HL-60 (cell line): ENCODE measurements around the gene GPC4.

Experiments used
- DNase-seq, 2 experiments: peaks; one replicate each; pipeline ENCODE4 v3.0.0-alpha.2; 2010 to 2020; ENCODE audit warnings: low read depth in 1 of 2, low spot score in 1 of 2
- H3K27ac ChIP-seq: fragments of 250-450 bp; sonication (Bioruptor Pico); replicated peaks from 2 replicates; pipeline ENCODE4 v1.5.1; 2020; ENCODE audit warnings: mild to moderate bottlenecking, moderate library complexity
- H3K27me3 ChIP-seq: fragments of 250-450 bp; sonication (Bioruptor Pico); 2 replicates; pipeline ENCODE4 v1.5.1; 2021; ENCODE audit warnings: mild to moderate bottlenecking, moderate library complexity; ENCODE audit not compliant: insufficient read depth, poor library complexity, severe bottlenecking
- H3K4me3 ChIP-seq: replicated peaks from 2 replicates; pipeline ENCODE4 v1.5.1; 2011; ENCODE audit warnings: mild to moderate bottlenecking, control low read depth, low read length; ENCODE audit not compliant: insufficient read depth
- CTCF ChIP-seq: IDR thresholded peaks from one replicate; pipeline ENCODE4 v1.5.1; 2011; ENCODE audit warnings: low read length, control low read depth, inconsistent platforms; ENCODE audit not compliant: insufficient read depth
- GABPA ChIP-seq: IDR thresholded peaks from 2 replicates; pipeline ENCODE4 v1.6.1; 2012; ENCODE audit warnings: low read depth
- POLR2AphosphoS5 ChIP-seq: IDR thresholded peaks from 2 replicates; pipeline ENCODE4 v1.6.1; 2012; ENCODE audit warnings: low read depth
- REST ChIP-seq: IDR thresholded peaks from 2 replicates; pipeline ENCODE4 v1.6.1; 2012; ENCODE audit warnings: low read depth; ENCODE audit not compliant: insufficient replicate concordance
- SPI1 ChIP-seq: IDR thresholded peaks from 2 replicates; pipeline ENCODE4 v1.6.1; 2012; ENCODE audit warnings: low read depth, mild to moderate bottlenecking, borderline replicate concordance

The GPC4 gene

GRCh38 chrX:133314281-133314680 is 101.0 kb downstream of the GPC4 start:
- no peak for DNase-seq
- TF ChIP-seq POLR2AphosphoS5 (no peak), REST (no peak), SPI1 (no peak), CTCF (no peak), GABPA (no peak)
- H3K4me3 ChIP-seq = no peak overlapping the region
- H3K27ac ChIP-seq = no peak overlapping the region
- H3K27me3 ChIP-seq = no peaks in the 10 kb centered on the region

GRCh38 chrX:133308499-133308897 is 106.8 kb downstream of the GPC4 start:
- Histone ChIP-seq H3K27ac (no peak overlapping the region), H3K27me3 (no peaks in the 10 kb centered on the region), H3K4me3 (no peak overlapping the region)
- DNase-seq = no peak
- no peak for TF ChIP-seq REST
- no peak for TF ChIP-seq POLR2AphosphoS5
- TF ChIP-seq GABPA = no peak
- no peak for TF ChIP-seq CTCF
- TF ChIP-seq SPI1 = no peak

- no peak for TF ChIP-seq POLR2AphosphoS5
- no peak for TF ChIP-seq SPI1
- no peak for TF ChIP-seq REST
- no peak for TF ChIP-seq CTCF
- TF ChIP-seq GABPA = no peak
- H3K27ac ChIP-seq = no peak overlapping the region
- no peak overlapping the region for H3K4me3 ChIP-seq
These were observed 107.4 kb downstream of the GPC4 start for GRCh38 chrX:133307637-133308498.

More at GRCh38 chrX:133307637-133308498, 107.4 kb downstream of the GPC4 start:
- no peak for DNase-seq
- no peaks in the 10 kb centered on the region for H3K27me3 ChIP-seq
